22Rv1 (cell line): ENCODE data around the gene PITPNM3.

Experiments
- ZFX ChIP-seq: fragments of 450-650 bp; IDR thresholded peaks from 2 replicates; pipeline ENCODE4 v1.6.1; 2017; ENCODE audit warnings: antibody characterized with exemption, borderline replicate concordance
- TF ChIP-seq, protein P1 (sequence below): fragments of 450-650 bp; IDR thresholded peaks from 2 replicates; pipeline ENCODE4 v1.5.1; 2017; ENCODE audit warnings: mild to moderate bottlenecking

DNA sequence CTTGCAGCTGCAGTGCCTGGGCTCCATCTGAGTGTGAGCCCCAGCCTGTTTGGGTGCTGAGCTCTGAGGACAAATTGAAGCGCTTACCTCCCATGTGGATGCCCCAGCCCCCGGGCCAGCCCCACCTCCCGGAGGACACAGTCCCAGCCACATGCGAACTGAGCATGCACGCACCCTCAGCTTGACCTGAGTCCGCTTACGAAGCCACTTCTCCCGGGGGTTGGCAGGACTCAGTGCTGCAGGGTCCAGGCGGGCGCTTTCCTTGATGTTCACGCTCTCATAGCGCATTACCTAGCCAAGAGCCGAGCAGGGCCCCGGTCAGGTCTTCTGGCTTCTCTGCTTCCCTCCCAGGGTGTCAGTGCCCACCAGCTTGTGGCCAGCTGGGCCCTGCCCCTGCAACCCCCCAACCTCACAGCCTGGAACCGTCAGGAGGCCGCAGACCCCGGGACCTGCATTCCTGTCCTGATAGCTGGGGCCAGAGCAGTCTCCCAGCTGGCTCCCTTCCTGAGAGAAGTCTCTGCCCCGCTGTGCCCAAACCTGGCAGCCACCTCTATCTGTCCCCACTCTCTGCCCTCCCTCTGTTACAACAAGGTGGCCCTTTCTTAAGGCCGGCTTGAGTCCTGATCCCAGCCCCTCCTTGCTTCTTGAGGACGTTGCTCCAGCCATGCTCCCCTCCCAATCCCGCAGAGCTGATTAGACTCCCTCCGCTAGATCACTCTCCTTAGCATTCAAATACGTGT is 88.1 kb downstream of the PITPNM3 start:
- TF ChIP-seq, protein P1, sequence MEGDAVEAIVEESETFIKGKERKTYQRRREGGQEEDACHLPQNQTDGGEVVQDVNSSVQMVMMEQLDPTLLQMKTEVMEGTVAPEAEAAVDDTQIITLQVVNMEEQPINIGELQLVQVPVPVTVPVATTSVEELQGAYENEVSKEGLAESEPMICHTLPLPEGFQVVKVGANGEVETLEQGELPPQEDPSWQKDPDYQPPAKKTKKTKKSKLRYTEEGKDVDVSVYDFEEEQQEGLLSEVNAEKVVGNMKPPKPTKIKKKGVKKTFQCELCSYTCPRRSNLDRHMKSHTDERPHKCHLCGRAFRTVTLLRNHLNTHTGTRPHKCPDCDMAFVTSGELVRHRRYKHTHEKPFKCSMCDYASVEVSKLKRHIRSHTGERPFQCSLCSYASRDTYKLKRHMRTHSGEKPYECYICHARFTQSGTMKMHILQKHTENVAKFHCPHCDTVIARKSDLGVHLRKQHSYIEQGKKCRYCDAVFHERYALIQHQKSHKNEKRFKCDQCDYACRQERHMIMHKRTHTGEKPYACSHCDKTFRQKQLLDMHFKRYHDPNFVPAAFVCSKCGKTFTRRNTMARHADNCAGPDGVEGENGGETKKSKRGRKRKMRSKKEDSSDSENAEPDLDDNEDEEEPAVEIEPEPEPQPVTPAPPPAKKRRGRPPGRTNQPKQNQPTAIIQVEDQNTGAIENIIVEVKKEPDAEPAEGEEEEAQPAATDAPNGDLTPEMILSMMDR: no peak
- TF ChIP-seq ZFX: no peak
